ENCODE data around the gene C1QA.
"Not testable (repeated sequence)": the region's sequence is repeated elsewhere in the genome, so short reads cannot be mapped to it uniquely, and the experiment has no call there.

The C1QA gene

GRCh38 chr1:22641906-22642636, 5.6 kb downstream of the C1QA start:
- DNase-seq: peak; percentile 56

GRCh38 chr1:22643381-22643780, 7.0 kb downstream of the C1QA start, which contains the start of gene C1QC:
Gene C1QC (plus strand): TSS chr1:22643633. CDS start chr1:22644024, 391 bp downstream.
- no peak for DNase-seq

GRCh38 chr1:22643928-22644327, 7.5 kb downstream of the C1QA start:
- no peak for DNase-seq

- no peak for DNase-seq
Observed at GRCh38 chr1:22645931-22646330, 9.5 kb downstream of the C1QA start.

- no peak for DNase-seq
Observed at GRCh38 chr1:22646384-22646783, 10.0 kb downstream of the C1QA start.

- DNase-seq: no peak
Observed at GRCh38 chr1:22650089-22650693, 13.8 kb downstream of the C1QA start.

- DNase-seq: no peak
Observed at GRCh38 chr1:22651941-22652856, 15.8 kb downstream of the C1QA start.

GRCh38 chr1:22652881-22653316, 16.5 kb downstream of the C1QA start, which contains the start of gene C1QB:
Gene C1QB (plus strand): TSS chr1:22653236. CDS start chr1:22659463, 6,227 bp downstream.
- no peak for DNase-seq

- no peak for DNase-seq
Observed at GRCh38 chr1:22654692-22655091, 18.3 kb downstream of the C1QA start.

GRCh38 chr1:22658385-22659163, 22.1 kb downstream of the C1QA start:
- no peak for DNase-seq

GRCh38 chr1:22660716-22661241, 24.4 kb downstream of the C1QA start:
- no peak for DNase-seq

GRCh38 chr1:22661880-22662279, 25.5 kb downstream of the C1QA start:
- DNase-seq: no peak

GRCh38 chr1:22662318-22662717, 25.9 kb downstream of the C1QA start:
- DNase-seq: no peak

GRCh38 chr1:22662986-22663408, 26.6 kb downstream of the C1QA start:
- no peak for DNase-seq

GRCh38 chr1:22665752-22666151, 29.3 kb downstream of the C1QA start:
- DNase-seq: no peak

GRCh38 chr1:22666412-22666811, 30.0 kb downstream of the C1QA start:
- DNase-seq: no peak

GRCh38 chr1:22668840-22669239, 32.4 kb downstream of the C1QA start:
- DNase-seq: not testable (repeated sequence)

GRCh38 chr1:22670352-22670975, 34.0 kb downstream of the C1QA start:
- no peak for DNase-seq

GRCh38 chr1:22671999-22672398, 35.6 kb downstream of the C1QA start:
- DNase-seq: no peak

- DNase-seq: peak; percentile 44
Observed at GRCh38 chr1:22673486-22674409, 37.3 kb downstream of the C1QA start.

GRCh38 chr1:22674410-22674749, 38.0 kb downstream of the C1QA start:
- DNase-seq: no peak
